GM23248 (cell line): ENCODE data around the gene KIRREL2.

Experiments used
- EZH2 ChIP-seq: fragments of 200-600 bp; sonication (generic); IDR thresholded peaks from 2 replicates; pipeline ENCODE4 v1.6.1; 2018; ENCODE audit warnings: antibody characterized with exemption, mild to moderate bottlenecking; ENCODE audit not compliant: insufficient read depth, poor library complexity, severe bottlenecking
- EZH2phosphoT487 ChIP-seq: fragments of 200-600 bp; sonication (generic); IDR thresholded peaks from 2 replicates; pipeline ENCODE4 v1.6.1; 2018; ENCODE audit warnings: antibody characterized with exemption, moderate library complexity, mild to moderate bottlenecking, low read depth; ENCODE audit not compliant: insufficient read depth

- TF ChIP-seq EZH2 = no peak
- no peak for TF ChIP-seq EZH2phosphoT487
Observed at GRCh38 chr19:35871611-35872010, 14.9 kb downstream of the KIRREL2 start.
